BLaER1 treated with 17β-estradiol and CSF1 and Interleukin-3, amounts not matched to agents 10 nM and 100 nM (cell line): ENCODE measurements around the gene NR3C2.

ENCODE experiments used
- H3K27ac ChIP-seq, 11 experiments: shearing (Covaris generic); formaldehyde crosslinking; 2 replicates each; pipeline ENCODE4 v1.8.1; 2022
- H3K27me3 ChIP-seq, 11 experiments: shearing (Covaris generic); formaldehyde crosslinking; 2 replicates each; pipeline ENCODE4 v1.8.1; 2022
- H3K36me3 ChIP-seq, 11 experiments: shearing (Covaris generic); formaldehyde crosslinking; 2 replicates each; pipeline ENCODE4 v1.8.1; 2022
- H3K4me1 ChIP-seq, 10 experiments: shearing (Covaris generic); formaldehyde crosslinking; 2 replicates each; pipeline ENCODE4 v1.8.1; 2022
- H3K4me2 ChIP-seq, 11 experiments: shearing (Covaris generic); formaldehyde crosslinking; 2 replicates each; pipeline ENCODE4 v1.8.1; 2022
- H3K4me3 ChIP-seq, 10 experiments: shearing (Covaris generic); formaldehyde crosslinking; 2 replicates each; pipeline ENCODE4 v1.8.1; 2022
- H3K9ac ChIP-seq, 11 experiments: shearing (Covaris generic); formaldehyde crosslinking; 2 replicates each; pipeline ENCODE4 v1.8.1; 2022
- H3K9me3 ChIP-seq, 11 experiments: shearing (Covaris generic); formaldehyde crosslinking; replicated peaks in 1 of 11; 2 replicates each; pipeline ENCODE4 v1.8.1; 2022
- H4K20me1 ChIP-seq, 11 experiments: shearing (Covaris generic); formaldehyde crosslinking; 2 replicates each; pipeline ENCODE4 v1.8.1; 2022
- Cebpa-rat ChIP-seq, 11 experiments: shearing (Covaris generic); IDR thresholded peaks; 2 replicates each; pipeline ENCODE4 v1.8.1; 2022

The NR3C2 gene

DNA sequence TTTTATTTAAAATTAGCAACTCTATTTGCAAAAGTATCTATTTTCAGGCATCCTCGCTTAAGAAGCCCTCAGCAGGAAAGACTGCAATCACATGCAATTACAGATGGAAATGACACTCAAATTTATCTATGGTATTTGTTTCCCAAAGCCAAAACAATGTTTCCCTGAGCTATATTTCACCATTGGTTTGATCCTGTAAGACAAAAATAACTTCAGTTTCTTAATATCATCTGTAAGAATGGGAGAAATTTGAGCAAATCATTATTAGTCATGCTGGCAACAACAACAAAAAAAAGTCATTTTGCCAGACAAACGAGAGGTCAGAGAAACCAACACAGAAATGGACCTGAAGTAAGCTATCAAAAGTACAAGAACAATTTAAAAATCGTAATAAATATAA, 204.1 kb downstream of the NR3C2 start:
- no peak for TF ChIP-seq Cebpa-rat (IDR thresholded peaks at IDR 0.05)
- Histone ChIP-seq H4K20me1 (no peaks in the 10 kb centered on the region), H3K27me3 (no peaks in the 10 kb centered on the region), H3K4me3 (no peak overlapping the region), H3K9me3 (no peaks in the 10 kb centered on the region; a peak in 1 of 22 replicates), H3K36me3 (no peaks in the 10 kb centered on the region), H3K27ac (no peak overlapping the region), H3K4me1 (peaks cover 0 to 6% (median 0%) of the 10 kb centered on the region in 10 experiments; a peak in 3 of 20 replicates), H3K9ac (no peak overlapping the region), H3K4me2 (no peak overlapping the region)

DNA sequence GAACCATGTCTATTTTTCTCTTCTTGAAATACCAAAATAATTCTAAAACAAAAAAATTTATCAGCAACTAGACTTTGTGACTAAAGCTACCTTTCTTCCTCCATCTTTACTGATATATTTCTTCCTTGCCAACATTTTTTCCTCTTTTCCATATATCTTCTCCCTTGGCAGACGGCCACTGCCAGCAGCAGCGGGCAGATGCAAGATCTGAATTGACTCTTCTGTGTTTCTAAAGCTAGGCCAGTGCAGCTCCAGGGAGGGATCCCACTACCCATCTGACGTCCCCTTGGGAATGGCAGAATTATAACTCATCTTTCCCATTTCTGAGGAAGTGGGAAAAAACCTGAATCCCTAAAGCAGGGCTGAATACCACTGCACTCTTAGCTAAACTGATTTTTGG, 206.4 kb downstream of the NR3C2 start:
- H4K20me1 ChIP-seq = no peaks in the 10 kb centered on the region
- H3K27ac ChIP-seq = no peak overlapping the region
- H3K4me2 ChIP-seq = no peak overlapping the region
- H3K4me1 ChIP-seq = peaks cover 0 to 6% (median 0%) of the 10 kb centered on the region in 10 experiments; a peak in 3 of 20 replicates
- peaks cover 0 to 12% (median 8%) of the 10 kb centered on the region in 11 experiments; a peak in 13 of 22 replicates for H3K9me3 ChIP-seq
- no peak overlapping the region for H3K9ac ChIP-seq
- H3K27me3 ChIP-seq = no peaks in the 10 kb centered on the region
- H3K4me3 ChIP-seq = no peak overlapping the region
- no peaks in the 10 kb centered on the region for H3K36me3 ChIP-seq
- TF ChIP-seq Cebpa-rat (IDR thresholded peaks at IDR 0.05) = no peak

DNA sequence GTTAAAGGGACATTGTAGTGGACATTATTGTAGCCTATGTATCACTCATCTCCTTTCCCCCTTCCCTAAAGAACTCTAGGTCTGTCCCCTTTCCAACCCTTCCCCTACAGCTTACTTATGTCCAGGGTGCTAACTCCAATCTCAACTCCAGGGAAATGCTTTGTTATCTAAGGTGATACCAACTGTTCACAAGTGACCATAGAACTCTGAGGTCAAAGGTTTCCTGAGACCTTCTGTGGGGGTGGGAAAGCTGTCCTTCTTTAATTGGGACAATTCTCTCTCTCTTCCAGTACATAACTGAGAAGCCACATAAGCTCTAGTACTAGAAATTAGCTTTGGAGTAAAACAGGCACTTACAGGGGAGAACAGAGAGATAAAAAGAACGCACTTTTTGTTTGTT, 212.4 kb downstream of the NR3C2 start:
- no peaks in the 10 kb centered on the region for H3K4me1 ChIP-seq
- no peaks in the 10 kb centered on the region for H3K36me3 ChIP-seq
- no peaks in the 10 kb centered on the region for H3K27me3 ChIP-seq
- H3K27ac ChIP-seq = no peak overlapping the region
- H3K9ac ChIP-seq = no peak overlapping the region
- no peaks in the 10 kb centered on the region for H4K20me1 ChIP-seq
- H3K9me3 ChIP-seq = peaks cover 0 to 12% (median 8%) of the 10 kb centered on the region in 11 experiments; a peak in 13 of 22 replicates
- H3K4me2 ChIP-seq = no peak overlapping the region
- no peak for TF ChIP-seq Cebpa-rat (IDR thresholded peaks at IDR 0.05)
- H3K4me3 ChIP-seq = no peak overlapping the region

DNA sequence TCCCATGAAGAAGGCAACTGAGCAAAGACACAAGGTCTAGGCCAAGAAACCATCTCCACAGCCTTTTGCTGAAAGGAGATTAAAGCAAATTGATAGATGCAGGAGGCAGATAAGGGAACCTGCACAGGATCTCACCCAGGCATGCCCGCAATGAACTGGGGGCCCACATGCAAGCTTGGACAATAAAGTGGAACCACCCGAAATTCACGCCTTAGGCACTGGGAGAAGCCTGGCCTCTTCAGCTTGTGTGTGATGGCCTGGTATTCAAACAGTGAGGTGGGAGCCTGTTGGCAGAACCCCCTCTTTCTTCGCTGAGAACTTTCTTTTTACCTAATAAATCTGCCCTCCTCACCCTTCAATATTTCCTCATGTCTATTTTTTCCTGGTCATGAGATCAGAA, 213.2 kb downstream of the NR3C2 start:
- Histone ChIP-seq H4K20me1 (no peaks in the 10 kb centered on the region), H3K27me3 (no peaks in the 10 kb centered on the region), H3K4me2 (no peak overlapping the region), H3K9me3 (peaks cover 0 to 12% (median 8%) of the 10 kb centered on the region in 11 experiments; a peak in 13 of 22 replicates), H3K27ac (no peak overlapping the region), H3K4me3 (no peak overlapping the region), H3K9ac (no peak overlapping the region), H3K36me3 (no peaks in the 10 kb centered on the region), H3K4me1 (no peaks in the 10 kb centered on the region)
- no peak for TF ChIP-seq Cebpa-rat (IDR thresholded peaks at IDR 0.05)

DNA sequence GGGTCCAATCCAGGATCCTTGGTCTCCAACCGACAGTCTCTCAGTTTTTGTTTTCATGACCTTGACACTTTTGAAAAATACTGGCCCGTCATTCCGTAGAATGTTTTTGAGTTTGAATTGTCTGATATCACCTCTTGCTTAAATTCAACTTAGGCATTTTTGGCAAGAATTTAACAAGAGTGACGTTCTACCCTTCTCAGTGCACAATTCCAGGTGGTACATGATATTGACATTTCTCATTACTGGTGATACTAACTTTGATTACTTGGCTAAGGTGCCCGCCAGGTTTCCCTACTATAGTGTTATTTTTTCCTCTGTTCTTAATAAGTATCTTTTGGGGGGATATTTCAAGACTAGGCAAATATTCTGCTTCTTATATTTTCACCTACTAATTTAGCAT, 215.1 kb downstream of the NR3C2 start:
- Histone ChIP-seq H3K4me3 (no peak overlapping the region), H3K27me3 (no peaks in the 10 kb centered on the region), H3K9me3 (peaks cover 0 to 4% (median under 1%) of the 10 kb centered on the region in 11 experiments; a peak in 9 of 22 replicates), H3K4me2 (no peak overlapping the region), H3K9ac (no peak overlapping the region), H3K36me3 (no peaks in the 10 kb centered on the region), H3K4me1 (no peaks in the 10 kb centered on the region), H3K27ac (no peak overlapping the region), H4K20me1 (no peaks in the 10 kb centered on the region)
- no peak for TF ChIP-seq Cebpa-rat (IDR thresholded peaks at IDR 0.05)

DNA sequence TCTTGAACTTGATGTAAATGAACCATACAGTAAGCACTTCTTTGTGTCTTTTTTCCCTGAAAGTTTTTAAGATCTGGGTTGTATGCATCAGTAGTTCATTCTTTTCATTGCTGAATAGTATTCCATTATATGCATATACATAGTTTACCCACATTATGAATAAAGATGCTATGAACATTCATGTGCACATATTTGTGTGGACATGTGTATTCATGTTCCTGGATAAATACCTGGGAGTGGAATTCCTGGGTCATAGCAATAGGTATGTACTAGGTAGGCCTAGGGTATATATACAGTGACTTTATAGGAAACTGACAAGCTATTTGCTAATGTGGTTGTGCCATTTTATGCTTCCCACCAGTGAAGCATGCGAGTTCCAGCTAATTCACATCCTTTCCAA, 215.9 kb downstream of the NR3C2 start:
- Histone ChIP-seq H4K20me1 (no peaks in the 10 kb centered on the region), H3K9ac (no peak overlapping the region), H3K4me1 (no peaks in the 10 kb centered on the region), H3K4me2 (no peak overlapping the region), H3K27ac (no peak overlapping the region), H3K4me3 (no peak overlapping the region), H3K27me3 (no peaks in the 10 kb centered on the region), H3K9me3 (no peaks in the 10 kb centered on the region), H3K36me3 (no peaks in the 10 kb centered on the region)
- TF ChIP-seq Cebpa-rat (IDR thresholded peaks at IDR 0.05) = no peak

DNA sequence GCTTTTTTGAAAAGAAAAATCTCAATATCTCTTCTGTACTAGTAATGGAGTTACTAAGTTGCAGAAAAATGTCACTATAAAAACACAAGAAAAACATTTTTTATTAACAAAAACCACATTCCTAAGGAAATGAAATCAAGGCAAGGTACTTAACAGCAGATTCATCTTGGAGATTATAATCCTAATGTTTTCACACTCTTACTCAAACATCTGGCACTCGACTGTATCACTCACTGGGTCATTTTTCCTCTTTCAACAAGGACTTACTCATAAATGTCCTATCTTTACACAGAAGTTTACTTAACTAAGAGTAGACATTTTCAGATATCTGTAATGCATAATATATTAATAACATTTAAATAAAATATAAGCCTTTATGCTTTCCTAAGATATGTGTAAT, 216.6 kb downstream of the NR3C2 start:
- no peak for TF ChIP-seq Cebpa-rat (IDR thresholded peaks at IDR 0.05)
- H3K4me1 ChIP-seq = no peaks in the 10 kb centered on the region

DNA sequence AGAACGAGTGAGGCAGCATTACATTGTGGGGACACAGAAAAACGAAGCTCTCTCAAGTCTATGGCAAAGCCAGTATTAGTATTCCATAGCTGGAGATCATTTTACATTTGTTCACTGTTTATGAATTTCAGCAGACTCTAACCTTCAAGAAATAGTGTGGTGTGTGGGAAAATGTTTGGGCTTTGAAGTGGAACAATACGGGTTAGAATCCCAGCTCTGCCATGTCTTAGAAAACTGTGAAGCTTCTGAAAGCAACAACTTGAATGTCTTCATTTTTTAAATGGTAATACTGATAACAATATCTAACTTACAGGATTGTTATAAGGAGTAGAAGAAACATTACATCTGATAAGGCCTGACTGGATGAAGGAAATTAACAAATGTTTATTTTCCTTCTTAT, 217.7 kb downstream of the NR3C2 start:
- Histone ChIP-seq H3K9ac (no peak overlapping the region), H3K27ac (no peak overlapping the region), H4K20me1 (no peaks in the 10 kb centered on the region), H3K27me3 (no peaks in the 10 kb centered on the region), H3K4me2 (no peak overlapping the region), H3K4me3 (no peak overlapping the region), H3K36me3 (no peaks in the 10 kb centered on the region), H3K4me1 (no peaks in the 10 kb centered on the region), H3K9me3 (no peaks in the 10 kb centered on the region)
- TF ChIP-seq Cebpa-rat (IDR thresholded peaks at IDR 0.05) = no peak

More for the DNA sequence above, 216.6 kb downstream of the NR3C2 start:
- H3K27me3 ChIP-seq = no peaks in the 10 kb centered on the region
- H3K4me2 ChIP-seq = no peak overlapping the region
- no peaks in the 10 kb centered on the region for H3K36me3 ChIP-seq
- no peaks in the 10 kb centered on the region for H3K9me3 ChIP-seq
- no peak overlapping the region for H3K4me3 ChIP-seq
- H4K20me1 ChIP-seq = no peaks in the 10 kb centered on the region
- no peak overlapping the region for H3K9ac ChIP-seq
- no peak overlapping the region for H3K27ac ChIP-seq

DNA sequence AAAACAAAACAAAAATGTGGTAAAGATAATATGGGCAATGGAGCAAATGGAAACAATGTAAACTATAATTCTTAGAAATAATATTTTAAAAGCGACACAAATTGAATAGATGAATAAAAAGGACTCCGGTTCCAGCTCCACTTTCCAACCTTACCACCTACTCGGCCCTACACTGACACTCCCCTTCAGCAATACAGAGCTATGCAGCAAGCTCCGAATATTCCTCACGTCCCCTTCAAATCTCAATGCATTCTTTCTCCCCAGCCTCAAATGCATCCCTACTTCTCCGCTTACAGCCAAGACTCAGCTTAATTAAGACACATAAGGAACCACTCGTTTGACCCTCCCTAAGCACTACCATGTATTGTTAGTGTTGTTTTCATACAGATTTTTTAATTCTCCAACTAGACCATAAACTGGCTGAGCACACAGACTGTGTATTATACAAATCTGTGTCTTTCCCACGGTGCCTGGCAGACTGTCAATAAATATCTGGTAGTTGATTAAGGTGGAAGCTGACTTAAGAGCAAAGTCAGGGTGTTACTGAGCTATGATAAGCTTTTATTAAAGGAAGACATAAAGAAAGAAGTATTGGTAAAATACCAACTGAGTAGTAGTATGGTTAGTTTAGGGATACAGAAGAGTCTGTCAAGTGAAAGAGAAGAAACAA, 219.1 kb downstream of the NR3C2 start:
- no peak overlapping the region for H3K27ac ChIP-seq
- no peaks in the 10 kb centered on the region for H3K27me3 ChIP-seq
- no peaks in the 10 kb centered on the region for H3K4me1 ChIP-seq
- no peaks in the 10 kb centered on the region for H3K36me3 ChIP-seq
- no peak for TF ChIP-seq Cebpa-rat (IDR thresholded peaks at IDR 0.05)
- no peaks in the 10 kb centered on the region for H3K9me3 ChIP-seq
- no peak overlapping the region for H3K4me3 ChIP-seq
- no peak overlapping the region for H3K9ac ChIP-seq
- H3K4me2 ChIP-seq = no peak overlapping the region
- no peaks in the 10 kb centered on the region for H4K20me1 ChIP-seq
